C1 segment of cervical spinal cord (tissue), 14 donors: ENCODE results near the gene NAV2.
"Not testable (repeated sequence)": the region's sequence is repeated elsewhere in the genome, so short reads cannot be mapped to it uniquely, and the experiment has no call there.

Source experiments
- DNase-seq, 14 donors: peaks; one replicate each; lab custom pipeline; 2025; lab: John Stamatoyannopoulos, UW

Gene NAV2

DNA sequence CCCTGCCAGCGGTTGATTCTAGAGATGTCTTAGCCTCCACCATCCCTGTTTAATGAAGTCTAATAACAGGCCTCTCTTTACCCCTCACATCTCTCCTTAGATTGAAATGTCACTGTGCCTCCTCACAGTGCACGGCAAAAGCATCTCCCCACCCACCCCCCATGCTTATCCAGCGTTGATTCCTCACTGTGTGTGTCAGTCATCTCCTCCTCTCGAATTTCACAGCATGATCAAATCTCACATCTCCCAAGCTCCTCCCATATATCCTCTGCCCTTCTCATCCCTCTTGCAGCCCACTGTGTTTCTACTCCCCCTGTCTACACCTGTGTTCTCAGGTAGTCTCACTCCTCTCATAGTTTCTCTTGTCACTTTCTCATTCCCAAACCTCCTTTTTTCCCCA is 363.0 kb downstream of the NAV2 start:
- DNase-seq = no peak

DNA sequence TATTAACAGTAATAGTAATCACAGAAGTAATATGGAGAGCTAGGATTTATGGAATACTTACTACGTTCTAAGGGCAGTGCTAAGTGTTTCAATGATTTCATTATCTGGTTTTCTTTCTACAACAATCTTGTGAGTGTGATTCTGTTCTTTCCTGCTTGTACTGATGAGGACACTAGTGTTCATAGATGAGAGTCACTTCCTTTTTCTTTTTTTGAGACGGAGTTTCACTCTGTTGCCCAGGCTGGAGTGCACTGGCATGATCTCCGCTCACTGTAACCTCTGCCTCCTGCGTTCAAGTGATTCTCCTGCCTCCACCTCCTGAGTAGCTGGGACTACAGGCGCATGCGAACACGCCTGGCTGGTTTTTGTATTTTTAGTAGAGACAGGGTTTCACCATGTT is 366.2 kb downstream of the NAV2 start:
- DNase-seq = no peak

DNA sequence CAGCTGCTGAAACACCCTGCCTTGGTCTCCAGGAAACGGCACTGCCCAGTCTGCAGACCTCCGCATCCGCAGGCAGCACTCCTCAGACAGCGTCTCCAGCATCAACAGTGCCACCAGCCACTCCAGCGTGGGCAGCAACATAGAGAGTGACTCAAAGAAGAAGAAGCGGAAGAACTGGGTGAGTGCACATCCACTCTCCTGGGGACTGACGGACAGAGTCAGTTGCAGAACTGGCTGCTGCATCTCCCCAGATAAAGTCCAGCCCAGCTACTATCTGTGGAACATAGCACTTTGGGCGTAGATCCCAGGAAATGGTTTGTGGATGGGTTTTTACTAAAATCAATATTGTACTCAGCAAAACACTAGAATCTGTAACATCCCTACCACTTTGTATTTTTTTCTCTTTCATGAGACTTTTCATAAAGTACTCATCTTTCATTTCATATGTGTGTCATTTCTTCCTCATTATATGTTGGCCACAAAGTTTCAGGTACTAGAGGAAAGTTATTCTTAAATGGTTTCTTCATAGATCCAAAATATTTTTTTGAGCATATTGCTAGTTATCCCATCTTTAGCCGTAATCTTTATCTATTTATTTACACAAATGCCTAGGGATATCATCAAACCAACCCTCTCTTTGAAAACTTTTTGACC is 367.5 kb downstream of the NAV2 start:
- no peak for DNase-seq

DNA sequence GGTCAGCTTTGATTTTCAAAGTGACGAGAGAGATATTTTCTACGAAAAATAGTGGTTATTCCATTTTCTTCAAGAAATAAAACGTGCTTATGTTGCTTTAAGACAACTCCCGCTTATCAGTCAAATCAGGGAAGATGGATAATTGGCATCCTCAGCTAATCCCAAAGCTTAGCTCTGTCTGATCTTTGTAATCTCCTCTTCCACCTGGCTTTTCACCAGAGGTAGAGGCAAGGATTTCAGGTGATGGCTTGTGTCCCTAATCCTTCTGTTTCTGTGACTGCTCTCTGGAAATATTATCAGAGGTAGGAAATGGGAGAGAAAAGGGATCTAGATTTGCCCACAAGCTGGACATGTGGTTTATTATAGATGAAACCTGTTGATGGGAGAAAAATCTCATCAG is 368.7 kb downstream of the NAV2 start:
- no peak for DNase-seq

DNA sequence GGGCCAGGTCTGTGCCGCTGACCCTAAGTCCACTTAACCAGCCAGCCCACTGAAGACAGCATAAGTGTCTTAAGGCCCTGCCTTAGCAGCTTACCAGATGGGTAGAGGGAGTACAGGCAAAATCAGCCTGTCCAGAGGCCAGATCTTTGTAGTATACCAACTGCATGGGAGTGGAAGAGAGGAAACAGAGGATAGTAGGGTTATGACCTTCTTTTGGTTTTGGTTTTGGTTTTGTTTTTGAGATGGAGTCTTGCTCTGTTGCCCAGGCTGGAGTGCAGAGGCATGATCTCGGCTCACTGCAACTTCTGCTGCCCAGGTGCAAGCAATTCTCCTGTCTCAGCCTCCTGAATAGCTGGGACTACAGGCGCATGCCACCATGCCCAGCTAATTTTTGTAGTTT is 371.2 kb downstream of the NAV2 start:
- not testable (repeated sequence) for DNase-seq

DNA sequence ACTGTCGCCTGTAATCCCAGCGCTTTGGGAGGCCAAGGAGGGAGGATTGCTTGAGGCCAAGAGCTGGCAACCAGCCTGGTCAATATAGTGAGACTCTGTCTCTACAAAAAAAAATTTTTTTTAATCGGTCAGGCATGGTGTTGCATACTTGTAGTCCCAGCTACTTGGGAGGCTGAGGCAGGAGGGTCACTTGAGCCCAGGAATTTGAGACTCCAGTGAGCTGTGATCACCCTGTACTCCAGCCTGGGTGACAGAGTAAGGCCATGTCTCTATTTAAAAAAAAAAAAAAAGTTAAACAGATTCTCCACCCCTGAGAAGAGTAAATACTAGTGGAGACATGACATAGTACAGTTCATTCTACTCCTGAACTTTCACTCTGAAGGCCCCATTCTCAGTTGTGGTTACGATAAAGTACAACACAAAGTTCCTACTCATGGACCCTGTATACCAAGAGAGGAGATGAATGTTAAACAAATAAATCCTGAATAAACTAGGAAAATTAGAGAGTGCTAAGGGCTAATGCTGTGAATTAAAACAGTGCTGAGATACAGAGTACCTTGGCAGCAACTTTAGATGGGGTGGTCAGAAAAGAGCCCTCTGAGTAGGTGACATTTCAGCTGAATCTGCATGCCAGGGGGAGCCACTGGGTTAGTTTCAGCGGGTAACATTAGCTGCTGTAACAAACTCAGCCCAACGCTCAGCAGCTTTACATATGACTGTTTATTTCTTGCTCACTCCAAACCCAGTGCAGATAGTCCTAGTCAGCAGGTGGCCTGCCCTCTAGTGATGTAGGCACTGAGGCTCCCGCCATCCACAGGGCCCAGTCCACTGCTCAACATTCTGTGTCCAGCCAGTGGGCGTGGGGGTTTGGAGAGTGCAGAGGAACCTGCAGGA is 372.5 kb downstream of the NAV2 start:
- no peak for DNase-seq

DNA sequence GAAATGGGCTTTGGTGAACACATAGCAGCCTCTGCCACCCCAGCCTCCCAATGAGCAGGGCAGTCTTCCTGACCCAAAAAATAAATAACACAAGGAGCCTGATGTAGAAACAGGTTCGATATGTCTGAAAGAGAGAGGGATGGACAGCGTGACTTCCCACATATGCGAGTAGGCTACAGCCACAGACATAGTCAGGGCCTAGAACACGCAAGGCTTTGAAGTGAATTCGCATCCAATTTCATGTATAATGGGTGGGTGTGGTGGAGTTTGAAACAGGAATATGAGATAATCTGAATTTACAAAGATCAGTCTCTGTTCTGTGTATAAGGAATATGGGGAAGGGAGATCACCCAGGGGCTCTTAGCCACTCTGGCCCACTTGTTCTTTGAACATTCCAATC is 373.3 kb downstream of the NAV2 start:
- DNase-seq = no peak

DNA sequence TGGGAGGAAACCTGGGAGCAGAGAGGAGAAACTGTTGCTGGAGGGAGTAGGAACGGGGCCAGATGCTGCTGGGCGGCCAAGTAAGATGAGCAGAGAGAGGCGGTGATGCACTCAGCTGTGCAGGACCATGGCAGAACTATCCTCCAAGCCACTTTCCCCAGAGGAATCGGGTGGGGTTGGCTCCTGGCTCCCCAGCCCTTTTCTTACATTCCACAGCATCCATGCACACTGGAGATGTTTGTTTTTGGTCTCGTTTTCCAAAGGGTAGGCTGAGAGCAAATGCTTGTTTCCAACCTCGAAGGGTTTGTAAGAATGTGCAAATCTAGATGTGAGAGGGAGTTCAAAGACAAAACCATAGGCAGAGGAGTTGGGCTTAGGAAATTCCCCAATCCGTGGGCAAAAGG is 374.5 kb downstream of the NAV2 start:
- DNase-seq = no peak

DNA sequence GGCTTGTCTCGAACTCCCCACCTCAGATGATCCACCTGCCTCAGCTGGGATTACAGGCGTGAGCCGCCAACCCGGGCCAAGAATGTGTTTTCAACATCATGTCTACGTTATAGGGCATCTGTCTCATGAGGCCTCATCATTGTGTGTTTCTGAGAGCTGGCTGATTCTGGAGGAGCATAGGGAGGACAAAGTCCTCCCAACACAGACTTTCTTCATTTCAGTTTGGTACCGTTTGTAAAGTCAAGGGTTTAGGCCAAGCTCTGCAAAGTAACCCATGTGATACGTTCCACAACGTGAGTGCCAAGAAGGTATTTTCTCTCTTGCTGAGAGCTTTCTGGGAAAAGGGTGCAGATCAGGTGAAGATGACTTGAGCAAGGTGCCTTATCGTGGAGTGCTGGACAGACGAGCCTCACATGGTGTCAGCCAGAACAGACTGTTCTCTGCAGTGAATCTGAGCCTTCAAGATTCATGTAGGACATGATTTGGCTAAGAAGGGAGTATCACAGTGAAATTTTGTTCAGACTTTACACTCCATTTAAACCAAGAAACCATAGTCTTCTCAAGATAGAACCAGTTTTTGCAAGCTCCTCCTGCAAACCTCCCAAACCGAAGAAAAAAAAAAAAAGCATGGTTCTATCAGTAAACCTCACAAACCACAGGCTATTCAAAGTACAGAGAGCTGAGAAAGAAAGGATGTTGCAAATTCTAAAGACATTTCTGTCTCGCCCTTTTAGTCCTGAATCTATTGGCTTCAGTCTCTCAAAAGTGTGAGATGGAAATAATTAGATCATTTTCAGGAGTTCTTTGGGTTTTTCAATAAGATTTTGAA is 376.0 kb downstream of the NAV2 start:
- no peak for DNase-seq

DNA sequence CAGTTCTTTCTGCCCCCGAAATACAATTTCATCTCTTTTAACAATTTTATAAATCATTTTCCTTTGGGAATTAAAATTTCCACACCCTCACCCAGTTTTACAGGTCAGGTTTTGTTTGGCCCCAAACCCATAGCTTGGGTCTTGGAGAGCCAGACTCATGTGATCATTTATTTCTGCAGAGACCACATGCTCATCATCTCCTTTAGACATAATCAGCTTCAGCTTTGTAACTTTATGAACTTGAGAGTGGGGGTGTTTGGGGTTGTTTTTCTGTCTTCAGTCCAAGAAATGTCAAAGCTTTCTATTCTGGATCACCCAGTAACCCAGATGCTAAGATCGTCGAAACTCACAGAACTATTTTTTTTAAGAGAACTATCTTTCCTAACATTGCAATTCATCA is 376.7 kb downstream of the NAV2 start:
- DNase-seq = no peak

DNA sequence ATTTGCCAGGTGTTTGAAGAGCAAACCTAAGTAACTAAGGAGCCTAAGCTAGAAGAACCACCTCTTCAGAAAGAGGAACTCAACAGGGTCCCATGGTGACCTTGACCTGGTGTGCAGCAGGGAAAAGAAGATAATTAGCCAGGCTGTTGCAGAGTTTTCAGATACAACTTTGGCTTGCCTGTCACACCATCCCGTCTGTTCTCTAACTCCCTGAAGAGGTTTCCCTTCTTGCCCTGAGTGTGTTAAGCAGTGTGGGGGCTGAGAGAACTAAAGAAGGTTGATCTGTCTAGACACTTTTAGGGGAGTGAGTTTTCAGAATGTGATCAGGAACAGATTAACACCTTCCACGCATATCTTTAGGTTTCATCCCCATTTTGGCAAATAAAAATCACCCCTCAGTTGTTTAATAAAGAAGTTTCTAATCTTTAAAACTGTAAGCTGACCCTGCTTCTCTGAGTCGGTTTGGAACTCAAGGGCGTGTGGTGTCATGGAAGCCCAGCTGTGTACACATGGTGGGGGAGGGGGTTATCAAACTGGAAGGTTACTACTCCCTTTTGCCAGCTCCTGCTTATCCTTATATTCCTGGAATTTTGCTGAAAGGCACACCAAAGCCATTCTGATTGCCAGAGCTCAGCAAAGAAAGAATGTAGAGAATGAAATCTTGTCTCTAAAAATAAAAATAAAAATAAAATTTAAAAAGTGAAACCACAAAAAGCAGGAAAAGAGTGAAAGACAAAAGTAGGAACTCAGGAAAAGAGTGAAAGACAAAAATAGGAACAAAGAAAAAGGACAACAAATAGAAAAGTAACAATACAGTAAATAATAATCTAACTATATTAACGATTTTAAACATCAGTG is 377.4 kb downstream of the NAV2 start:
- no peak for DNase-seq

DNA sequence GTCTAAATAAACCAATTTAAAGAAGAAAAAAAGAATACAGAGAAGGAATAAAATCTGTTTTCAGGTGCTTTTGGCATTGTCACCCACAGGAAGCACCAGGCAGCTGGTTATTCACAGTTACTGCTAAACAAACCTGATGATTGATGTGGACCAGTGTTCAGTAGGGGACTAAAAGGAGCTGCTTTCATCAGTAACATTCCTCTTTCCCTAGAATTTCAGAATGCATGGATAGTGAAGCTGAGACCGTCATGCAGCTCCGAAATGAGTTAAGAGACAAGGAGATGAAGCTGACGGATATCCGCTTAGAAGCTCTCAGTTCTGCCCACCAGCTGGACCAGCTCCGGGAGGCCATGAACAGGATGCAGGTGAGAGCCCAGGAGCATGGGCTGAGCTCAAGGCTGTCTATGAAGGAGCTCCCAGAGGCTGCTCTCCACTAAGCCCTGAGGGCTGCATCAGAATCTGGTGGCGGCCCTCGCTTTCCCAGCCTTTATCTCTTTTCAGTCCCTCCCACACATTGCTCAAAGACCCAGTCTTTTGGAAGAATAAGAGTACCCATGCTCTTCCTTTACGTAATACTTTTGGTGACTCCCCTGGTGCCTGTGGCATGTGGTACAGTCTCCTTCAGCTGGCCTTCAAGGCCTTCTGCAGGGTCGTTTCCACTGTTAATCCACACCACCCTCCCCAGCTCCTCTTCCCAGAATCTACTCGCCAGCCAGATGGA is 378.2 kb downstream of the NAV2 start:
- DNase-seq = no peak

DNA sequence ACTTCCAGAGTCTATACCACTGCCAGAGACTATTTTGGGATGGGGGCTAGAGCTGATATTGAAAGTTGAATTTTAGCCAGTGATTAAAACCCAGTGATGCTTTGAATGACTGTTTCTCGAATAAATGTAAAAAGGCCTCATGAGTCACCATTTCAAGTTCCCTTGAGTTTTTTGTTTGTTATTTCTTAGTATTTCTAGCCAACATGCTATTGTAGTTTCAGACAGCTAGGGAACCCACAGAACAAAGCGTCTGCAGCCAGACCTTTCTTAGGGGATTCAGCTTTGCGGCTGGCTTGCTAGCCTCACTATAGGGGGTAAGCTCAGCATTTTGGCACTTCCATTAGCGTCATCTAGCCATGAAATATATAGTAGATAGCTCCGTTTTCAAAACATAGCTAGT is 381.1 kb downstream of the NAV2 start:
- DNase-seq = no peak

DNA sequence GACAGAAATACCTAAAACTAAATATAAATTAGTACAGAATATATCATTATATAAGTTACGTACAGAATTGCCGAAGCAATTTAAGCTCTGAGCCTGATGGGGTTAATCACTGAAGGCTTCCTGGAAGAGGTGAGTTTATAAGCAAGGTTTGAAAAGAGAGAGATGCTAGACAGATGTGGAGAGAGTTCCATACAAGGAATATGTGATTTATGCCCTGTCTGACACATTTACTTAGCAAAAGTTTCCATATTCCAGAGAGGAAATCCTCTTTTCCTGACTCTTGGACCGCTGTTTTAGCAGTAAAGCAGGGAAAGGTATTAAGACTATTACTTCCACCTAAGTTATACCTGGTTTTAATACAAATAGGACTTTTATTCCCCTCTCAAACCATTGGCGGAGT is 382.6 kb downstream of the NAV2 start:
- DNase-seq = no peak

DNA sequence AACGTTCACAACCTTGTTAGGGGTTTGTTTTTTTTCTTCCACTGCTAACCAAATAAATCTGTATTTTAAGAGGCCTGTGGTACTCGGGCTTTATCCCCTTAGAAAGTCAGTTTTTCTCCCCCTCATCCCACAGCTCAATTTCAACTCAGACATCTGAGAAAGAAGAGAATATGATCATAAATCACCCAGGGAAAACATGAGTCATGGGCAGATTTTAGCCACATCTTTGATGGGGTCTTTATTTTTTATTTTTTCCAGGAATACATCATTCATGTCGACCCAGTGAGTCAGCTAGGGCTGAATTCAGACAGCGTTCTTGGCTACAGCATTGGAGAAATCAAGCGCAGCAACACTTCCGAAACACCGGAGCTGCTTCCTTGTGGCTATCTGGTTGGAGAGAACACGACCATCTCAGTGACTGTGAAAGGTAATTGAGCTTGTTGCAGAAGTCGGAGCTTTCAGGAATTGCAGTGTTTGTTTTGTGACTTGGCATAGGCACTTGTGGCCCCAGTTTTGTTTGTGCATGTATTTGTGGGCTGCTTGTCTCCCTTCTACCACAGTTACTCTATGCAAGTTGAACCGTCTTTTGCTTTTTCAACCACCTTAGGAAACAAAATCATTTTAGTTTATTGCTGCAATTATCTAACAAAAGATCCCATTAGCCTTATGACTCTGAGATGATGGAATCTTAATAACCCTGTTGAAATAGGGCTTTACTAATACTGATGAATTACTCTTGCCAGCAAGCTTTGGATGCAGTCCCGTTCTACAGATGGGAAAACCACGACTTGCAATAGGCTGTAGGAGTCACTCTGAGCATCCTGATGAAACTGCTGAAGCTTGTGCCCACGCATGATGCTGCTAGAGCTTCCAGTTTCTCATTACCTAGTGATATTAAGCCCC is 384.9 kb downstream of the NAV2 start:
- peak in 1 of 14 donors; percentile 25 for DNase-seq

DNA sequence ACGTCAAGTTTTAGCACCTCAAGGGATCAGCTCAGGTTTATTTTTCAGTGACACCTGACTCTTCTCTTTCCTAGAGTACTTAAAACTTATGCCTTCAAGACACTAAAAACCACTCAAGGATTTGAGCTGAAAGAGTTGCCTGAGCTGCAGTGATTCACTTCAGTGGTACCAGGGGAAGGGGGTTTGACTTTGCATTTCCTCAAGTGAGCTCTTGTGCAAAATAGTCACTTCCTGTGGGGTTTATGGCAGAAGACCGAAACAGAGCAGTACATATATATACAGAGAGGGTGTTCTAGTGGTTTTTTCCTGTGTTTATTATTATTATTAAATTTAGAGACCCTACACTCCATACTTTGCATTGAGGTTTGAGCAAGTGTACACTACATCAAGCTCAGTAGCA is 386.9 kb downstream of the NAV2 start:
- no peak for DNase-seq

DNA sequence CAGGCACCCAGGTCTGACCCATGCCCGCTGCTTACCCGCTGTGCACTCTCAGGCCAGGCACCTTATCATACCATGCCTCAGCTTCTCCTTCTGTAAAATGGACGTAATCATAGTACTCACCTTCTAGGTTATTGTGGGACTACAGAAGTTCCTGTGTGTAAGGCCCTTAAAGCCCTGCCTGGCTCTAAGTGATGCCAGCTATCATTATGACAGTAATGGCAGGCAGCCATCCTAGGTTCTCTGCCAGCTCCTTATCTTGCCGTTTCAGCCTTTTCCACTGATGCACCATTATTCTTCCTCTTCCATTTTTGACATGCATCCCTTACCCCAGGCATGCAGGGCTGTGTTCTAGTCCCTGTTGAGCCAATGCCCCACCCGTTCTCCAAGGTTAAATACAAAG is 389.8 kb downstream of the NAV2 start:
- peak in 1 of 14 donors; percentile 14 for DNase-seq

DNA sequence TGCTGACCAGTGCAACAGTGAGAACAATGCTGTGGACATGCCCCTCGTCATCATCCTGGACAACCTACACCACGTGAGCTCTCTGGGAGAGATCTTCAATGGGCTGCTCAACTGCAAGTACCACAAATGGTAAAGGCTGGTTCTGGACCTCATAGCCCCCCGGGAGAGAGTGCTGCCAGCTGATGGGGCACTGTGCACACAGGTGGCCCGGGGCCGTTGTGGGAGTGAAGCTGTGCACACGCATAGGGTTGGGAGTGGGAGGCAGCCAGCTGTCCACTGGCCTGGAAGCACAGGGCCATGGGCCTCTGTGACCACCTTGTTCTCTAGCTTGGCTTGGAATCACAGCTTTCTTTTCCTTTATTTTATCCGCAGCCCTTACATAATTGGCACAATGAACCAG is 390.6 kb downstream of the NAV2 start:
- DNase-seq = no peak

DNA sequence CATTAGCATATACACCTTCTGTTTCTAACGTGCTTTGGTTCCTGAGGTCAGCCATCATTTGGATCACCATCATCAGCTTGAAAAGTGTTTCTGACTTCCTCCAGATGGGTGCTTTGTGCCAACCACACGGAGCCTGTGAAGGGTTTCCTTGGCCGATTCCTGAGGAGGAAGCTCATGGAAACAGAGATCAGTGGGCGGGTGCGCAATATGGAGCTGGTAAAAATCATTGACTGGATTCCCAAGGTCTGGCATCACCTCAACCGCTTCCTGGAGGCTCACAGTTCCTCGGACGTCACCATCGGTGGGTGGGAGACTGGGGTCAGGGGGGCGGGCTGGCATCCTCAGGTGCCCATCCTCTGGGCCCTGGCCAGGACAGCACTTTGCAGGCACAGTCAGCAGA is 392.8 kb downstream of the NAV2 start:
- DNase-seq = no peak
